Lung (tissue), 12 donors: ENCODE results near the gene JMJD6. TPM values are rescaled to one million over a fixed set of nuclear protein-coding genes. Genes with fewer than 3 reads are reported as not detected.

Experiments
- ATAC-seq: fragments of 200-7000 bp; cut with Tn5 transposase; one replicate; pipeline ENCODE4 v1.9.1; 2020; ENCODE audit warnings: moderate number of reproducible peaks; ENCODE audit not compliant: insufficient read depth, low FRiP score
- DNase-seq, 3 donors: peaks; one replicate each; pipeline ENCODE4 v3.0.0-alpha.2; 2013 to 2017
- H3K27ac ChIP-seq, 2 donors: one replicate each; pipeline ENCODE4 v1.5.1; 2013; ENCODE audit warnings: mild to moderate bottlenecking in 2 of 2, moderate library complexity in 2 of 2, control low read depth in 1 of 2, inconsistent platforms in 1 of 2, low read depth in 1 of 2, low read length in 1 of 2
- H3K27me3 ChIP-seq, 3 donors: one replicate each; pipeline ENCODE4 v1.5.1; 2013; ENCODE audit warnings: low read length in 2 of 3; ENCODE audit not compliant: control insufficient read depth in 3 of 3, insufficient read depth in 3 of 3
- H3K36me3 ChIP-seq, 4 donors: one replicate each; pipeline ENCODE4 v1.5.1; 2013; ENCODE audit warnings: low read length in 4 of 4, mild to moderate bottlenecking in 1 of 4, moderate library complexity in 1 of 4; ENCODE audit not compliant: control insufficient read depth in 4 of 4, insufficient read depth in 4 of 4
- H3K4me1 ChIP-seq, 5 donors: one replicate each; pipeline ENCODE4 v1.5.1; 2013; ENCODE audit warnings: low read length in 5 of 5, mild to moderate bottlenecking in 2 of 5, moderate library complexity in 1 of 5; ENCODE audit not compliant: control insufficient read depth in 5 of 5, insufficient read depth in 5 of 5
- H3K4me3 ChIP-seq: one replicate; pipeline ENCODE4 v1.5.1; 2013; ENCODE audit warnings: mild to moderate bottlenecking, control low read depth, moderate library complexity
- H3K9ac ChIP-seq, 2 donors: one replicate each; pipeline ENCODE4 v1.5.1; 2013; ENCODE audit warnings: low read length in 2 of 2, control low read depth in 1 of 2; ENCODE audit not compliant: insufficient read depth in 1 of 2
- H3K9me3 ChIP-seq, 4 donors: one replicate each; pipeline ENCODE4 v1.5.1; 2013; ENCODE audit warnings: low read length in 3 of 4, mild to moderate bottlenecking in 1 of 4, moderate library complexity in 1 of 4; ENCODE audit not compliant: control insufficient read depth in 4 of 4, insufficient read depth in 3 of 4
- CTCF ChIP-seq: IDR thresholded peaks from 2 replicates; pipeline ENCODE4 v1.5.1; 2012; ENCODE audit warnings: mild to moderate bottlenecking; ENCODE audit errors: control extremely low read depth, extremely low read depth
- WGBS, 2 donors: extraction: QIAGEN DNeasy Blood & Tissue Kit; methylation state at CpG; one replicate each; pipeline ENCODE4 v1.1.7; 2013; 5-methylcytosine and 5-hydroxymethylcytosine counted together
- polyA plus RNA-seq, 2 donors: library from polyadenylated mRNA; stranded (reverse); fragments of 200-250 nt; gene quantifications; one replicate each; pipeline ENCODE4 v1.2.1, GENCODE V29; 2013
- total RNA-seq, 2 donors: library from RNA; depleted of rRNA in 1 of 2; stranded (reverse); fragments of >200 nt in 1 of 2; gene quantifications; one replicate each; pipeline ENCODE4 v1.2.1, GENCODE V29; 2014 to 2021
- donor health status: control.
- donor health status: control.
- donor health status: Bipolar disorder and iron deficiency.
- donor health status: healthy.
- donor health status: DM: yes; HTN: yes; CAD: no.

JMJD6 gene
- total and polyA plus RNA-seq, 4 donors = 23.8 to 52.9 (median 30.0) TPM

GRCh38 chr17:76691379-76692191 lies 34.8 kb downstream of the JMJD6 start:
- ATAC-seq = no peak
- WGBS, 2 donors = 92 to 95% methylated on average over 14 of the region's 14 CpGs
- peak overlapping the region; percentile 33 to 43 for H3K27ac ChIP-seq
- H3K36me3 ChIP-seq = peaks cover 0 to 15% (median under 1%) of the 10 kb centered on the region in 4 donors
- no peak overlapping the region for H3K4me3 ChIP-seq
- peaks cover 0 to 2% (median 0%) of the 10 kb centered on the region in 4 donors for H3K9me3 ChIP-seq
- no peak overlapping the region for H3K9ac ChIP-seq
- no peak for DNase-seq
- no peaks in the 10 kb centered on the region for H3K27me3 ChIP-seq
- peaks cover 4 to 49% (median 24%) of the 10 kb centered on the region in 5 donors for H3K4me1 ChIP-seq
- no peak for TF ChIP-seq CTCF

- Histone ChIP-seq H3K9ac (no peak overlapping the region), H3K4me3 (no peak overlapping the region), H3K27ac (no peak overlapping the region), H3K27me3 (no peaks in the 10 kb centered on the region), H3K36me3 (peaks cover 0 to 16% (median 0%) of the 10 kb centered on the region in 4 donors), H3K9me3 (peaks cover 0 to 2% (median 0%) of the 10 kb centered on the region in 4 donors), H3K4me1 (peaks cover 0 to 49% (median 23%) of the 10 kb centered on the region in 5 donors)
- ATAC-seq (no peak), DNase-seq (no peak)
- 88 to 93% methylated on average over 13 of the region's 13 CpGs for WGBS, 2 donors
- TF ChIP-seq CTCF = no peak
These were observed 35.7 kb downstream of the JMJD6 start for GRCh38 chr17:76690596-76691280.

- no peak for TF ChIP-seq CTCF
- peak overlapping the region in 1 of 2 donors; percentile 27 for H3K27ac ChIP-seq
These were observed 36.5 kb downstream of the JMJD6 start for GRCh38 chr17:76689859-76690258.

More at GRCh38 chr17:76689859-76690258, 36.5 kb downstream of the JMJD6 start:
- H3K9me3 ChIP-seq = no peaks in the 10 kb centered on the region
- H3K9ac ChIP-seq = no peak overlapping the region
- H3K27me3 ChIP-seq = no peaks in the 10 kb centered on the region
- H3K4me3 ChIP-seq = no peak overlapping the region
- H3K36me3 ChIP-seq = peaks cover 0 to 23% (median 0%) of the 10 kb centered on the region in 4 donors
- no peak for DNase-seq
- peaks cover 0 to 49% (median 23%) of the 10 kb centered on the region in 5 donors for H3K4me1 ChIP-seq
- WGBS, 2 donors = 82 to 89% methylated on average over 11 of the region's 11 CpGs
- ATAC-seq = no peak
